Suprapubic skin (tissue), 4 donors: ENCODE data around the gene CYB561D2. TPM values are rescaled to one million over a fixed set of nuclear protein-coding genes. Genes with fewer than 3 reads are reported as not detected.

Experiments
- DNase-seq, 2 donors: peaks; one replicate each; pipeline ENCODE4 v3.0.0-alpha.2; 2019; ENCODE audit warnings: low spot score in 2 of 2
- H3K27ac ChIP-seq: fragments of 200-600 bp; sonication (generic); one replicate; pipeline ENCODE4 v1.5.1; 2019
- H3K27me3 ChIP-seq: fragments of 200-600 bp; sonication (generic); one replicate; pipeline ENCODE4 v1.5.1; 2019
- H3K36me3 ChIP-seq: fragments of 200-600 bp; sonication (generic); one replicate; pipeline ENCODE4 v1.5.1; 2019
- H3K4me1 ChIP-seq: fragments of 200-600 bp; sonication (generic); one replicate; pipeline ENCODE4 v1.5.1; 2019
- H3K4me3 ChIP-seq: fragments of 200-600 bp; sonication (generic); one replicate; pipeline ENCODE4 v1.5.1; 2019; ENCODE audit warnings: mild to moderate bottlenecking
- H3K9me3 ChIP-seq: fragments of 200-600 bp; sonication (generic); one replicate; pipeline ENCODE4 v1.5.1; 2019
- EP300 ChIP-seq: sonication (generic); formaldehyde crosslinking; IDR thresholded peaks from one replicate; pipeline ENCODE4 v1.6.1; 2017; ENCODE audit warnings: antibody characterized with exemption
- POLR2A ChIP-seq, 2 donors: fragments of 450-650 bp; IDR thresholded peaks; one replicate each; pipeline ENCODE4 v1.6.1; 2017; ENCODE audit warnings: antibody characterized with exemption in 2 of 2, mild to moderate bottlenecking in 2 of 2, moderate library complexity in 2 of 2
- POLR2AphosphoS5 ChIP-seq, 3 donors: sonication (generic); formaldehyde crosslinking; IDR thresholded peaks; one replicate each; pipeline ENCODE4 v1.6.1; 2017; ENCODE audit warnings: antibody characterized with exemption in 3 of 3
- WGBS: methylation state at CpG from one replicate; pipeline ENCODE4 v1.1.5; 2018; 5-methylcytosine and 5-hydroxymethylcytosine counted together
- total RNA-seq, 4 donors: library from RNA; depleted of rRNA; stranded (reverse); fragments of >200 nt; gene quantifications; one replicate each; pipeline ENCODE4 v1.1.0, GENCODE V29; 2016
- TF ChIP-seq, protein P1 (sequence below), 2 donors: fragments of 200-600 bp in 1 of 2; fragments of 450-650 bp in 1 of 2; sonication (generic) in 1 of 2; IDR thresholded peaks; one replicate each; pipeline ENCODE4 v1.5.1; 2016 to 2019; ENCODE audit warnings: antibody characterized with exemption in 2 of 2, mild to moderate bottlenecking in 1 of 2, moderate library complexity in 1 of 2

The CYB561D2 gene
- total RNA-seq, 4 donors from 2014 or later = 12.8 to 29.8 (median 17.9) TPM

DNA sequence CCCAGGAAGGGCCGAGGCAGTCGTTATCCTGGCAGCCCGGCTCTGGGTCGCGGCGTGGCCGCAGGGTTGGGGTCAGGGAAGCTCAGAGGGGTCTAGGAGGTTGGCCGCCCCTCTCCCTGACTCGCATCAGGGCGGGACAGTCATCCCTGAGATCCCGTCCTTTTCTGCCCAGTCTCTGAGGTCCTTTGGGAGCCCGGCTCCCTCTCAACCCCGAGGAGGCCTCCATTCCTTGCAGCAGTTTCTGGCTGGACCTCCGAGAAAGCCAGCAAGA lies 28.6 kb upstream of the CYB561D2 start:
- Histone ChIP-seq H3K9me3 (no peaks in the 10 kb centered on the region), H3K27me3 (no peaks in the 10 kb centered on the region), H3K4me1 (peaks cover 84% of the 10 kb centered on the region), H3K4me3 (peak overlapping the region; percentile 93), H3K36me3 (peaks cover 31% of the 10 kb centered on the region), H3K27ac (peak overlapping the region; percentile 96)
- TF ChIP-seq POLR2A (IDR thresholded peaks at IDR 0.05) = no peak
- TF ChIP-seq POLR2AphosphoS5 (IDR thresholded peaks at IDR 0.05) = no peak
- TF ChIP-seq, protein P1, sequence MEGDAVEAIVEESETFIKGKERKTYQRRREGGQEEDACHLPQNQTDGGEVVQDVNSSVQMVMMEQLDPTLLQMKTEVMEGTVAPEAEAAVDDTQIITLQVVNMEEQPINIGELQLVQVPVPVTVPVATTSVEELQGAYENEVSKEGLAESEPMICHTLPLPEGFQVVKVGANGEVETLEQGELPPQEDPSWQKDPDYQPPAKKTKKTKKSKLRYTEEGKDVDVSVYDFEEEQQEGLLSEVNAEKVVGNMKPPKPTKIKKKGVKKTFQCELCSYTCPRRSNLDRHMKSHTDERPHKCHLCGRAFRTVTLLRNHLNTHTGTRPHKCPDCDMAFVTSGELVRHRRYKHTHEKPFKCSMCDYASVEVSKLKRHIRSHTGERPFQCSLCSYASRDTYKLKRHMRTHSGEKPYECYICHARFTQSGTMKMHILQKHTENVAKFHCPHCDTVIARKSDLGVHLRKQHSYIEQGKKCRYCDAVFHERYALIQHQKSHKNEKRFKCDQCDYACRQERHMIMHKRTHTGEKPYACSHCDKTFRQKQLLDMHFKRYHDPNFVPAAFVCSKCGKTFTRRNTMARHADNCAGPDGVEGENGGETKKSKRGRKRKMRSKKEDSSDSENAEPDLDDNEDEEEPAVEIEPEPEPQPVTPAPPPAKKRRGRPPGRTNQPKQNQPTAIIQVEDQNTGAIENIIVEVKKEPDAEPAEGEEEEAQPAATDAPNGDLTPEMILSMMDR (IDR thresholded peaks at IDR 0.05) = no peak
- no peak for TF ChIP-seq EP300
- DNase-seq = no peak
- WGBS = 30% methylated on average over 2 of the region's 14 CpGs

DNA sequence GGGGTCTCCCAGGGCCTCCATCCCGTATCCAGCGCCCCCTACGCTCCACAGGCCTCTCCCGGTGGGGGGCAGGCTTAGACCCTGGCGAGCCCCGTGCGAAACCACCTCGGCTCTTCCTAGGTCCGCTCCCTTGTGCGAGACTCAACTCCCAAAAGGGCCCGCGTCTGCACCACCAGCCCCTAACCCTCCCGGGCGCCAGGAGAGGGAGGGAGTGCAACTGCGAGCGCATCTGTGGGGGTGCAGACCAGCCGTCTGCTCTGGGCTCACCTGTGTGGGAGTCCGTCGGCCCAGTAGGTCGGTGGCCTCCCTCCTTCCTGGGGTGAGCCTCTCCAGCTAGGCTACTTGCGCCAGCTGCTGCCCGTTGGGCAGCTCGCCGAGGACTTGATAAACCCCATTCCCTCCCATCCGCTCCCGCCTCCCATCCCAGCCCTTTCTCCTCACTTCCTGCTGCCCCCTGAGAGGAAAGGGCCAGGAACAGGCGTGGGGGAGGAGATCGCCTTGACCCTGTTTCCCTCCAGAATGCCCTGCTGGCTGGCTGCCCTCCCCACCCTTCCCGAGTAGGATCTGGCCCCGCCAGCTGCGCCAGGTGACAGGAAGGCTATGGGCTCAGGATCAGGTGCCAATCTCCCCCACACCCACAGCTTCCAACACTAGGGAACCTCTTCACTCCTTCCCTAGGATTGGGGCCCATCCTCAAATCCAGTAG lies 28.1 kb upstream of the CYB561D2 start, which contains the start of gene HYAL2:
Gene HYAL2 (minus strand): TSS at position 360 of the 706 bp plus-strand sequence. CDS start 2,256 bp downstream, outside the sequence.
- 44% methylated on average over 16 of the region's 31 CpGs for WGBS
- peaks cover 31% of the 10 kb centered on the region for H3K36me3 ChIP-seq
- no peaks in the 10 kb centered on the region for H3K27me3 ChIP-seq
- DNase-seq = no peak
- TF ChIP-seq EP300 (no peak), POLR2A (IDR thresholded peaks at IDR 0.05) (no peak), POLR2AphosphoS5 (IDR thresholded peaks at IDR 0.05) (peak in 2 of 3 donors; percentile 24 to 30)
- TF ChIP-seq, protein P1 (IDR thresholded peaks at IDR 0.05) = no peak
- peak within 1 kb of the TSS; percentile 93 for H3K4me3 ChIP-seq
- peaks cover 84% of the 10 kb centered on the region for H3K4me1 ChIP-seq
- H3K27ac ChIP-seq = peak within 1 kb of the TSS; percentile 96
- H3K9me3 ChIP-seq = no peaks in the 10 kb centered on the region

DNA sequence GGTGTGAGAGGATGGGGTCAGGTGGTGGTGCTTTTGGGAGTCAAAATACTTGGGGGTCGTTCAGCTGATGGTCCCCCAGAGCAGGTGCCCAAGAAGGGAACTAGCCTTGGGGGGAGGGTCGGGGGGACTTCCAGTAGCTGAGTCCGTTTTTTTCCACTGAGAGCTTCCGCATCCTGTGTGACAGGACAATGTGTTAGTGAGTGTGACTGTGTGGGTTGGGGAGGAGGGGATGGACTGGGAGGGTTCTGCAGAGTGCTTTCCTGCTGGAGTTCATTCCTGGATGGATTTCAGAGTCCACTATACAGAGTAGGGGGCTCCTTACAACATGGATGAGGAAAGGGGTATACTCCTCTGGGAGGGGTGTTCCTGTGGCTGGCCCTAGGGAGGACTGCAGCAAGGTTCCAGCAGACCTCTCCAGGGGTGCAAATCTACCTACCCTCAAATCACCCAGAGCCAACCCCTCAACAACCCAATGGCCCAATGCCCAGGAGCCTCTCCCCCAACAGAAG lies 27.5 kb upstream of the CYB561D2 start:
- no peaks in the 10 kb centered on the region for H3K27me3 ChIP-seq
- H3K36me3 ChIP-seq = peaks cover 27% of the 10 kb centered on the region
- H3K27ac ChIP-seq = peak overlapping the region; percentile 96
- H3K4me1 ChIP-seq = peaks cover 79% of the 10 kb centered on the region
- DNase-seq = no peak
- WGBS = 31% methylated on average over 4 of the region's 4 CpGs
- H3K4me3 ChIP-seq = peak overlapping the region; percentile 93
- no peaks in the 10 kb centered on the region for H3K9me3 ChIP-seq
- no peak for TF ChIP-seq POLR2A (IDR thresholded peaks at IDR 0.05)
- no peak for TF ChIP-seq EP300

DNA sequence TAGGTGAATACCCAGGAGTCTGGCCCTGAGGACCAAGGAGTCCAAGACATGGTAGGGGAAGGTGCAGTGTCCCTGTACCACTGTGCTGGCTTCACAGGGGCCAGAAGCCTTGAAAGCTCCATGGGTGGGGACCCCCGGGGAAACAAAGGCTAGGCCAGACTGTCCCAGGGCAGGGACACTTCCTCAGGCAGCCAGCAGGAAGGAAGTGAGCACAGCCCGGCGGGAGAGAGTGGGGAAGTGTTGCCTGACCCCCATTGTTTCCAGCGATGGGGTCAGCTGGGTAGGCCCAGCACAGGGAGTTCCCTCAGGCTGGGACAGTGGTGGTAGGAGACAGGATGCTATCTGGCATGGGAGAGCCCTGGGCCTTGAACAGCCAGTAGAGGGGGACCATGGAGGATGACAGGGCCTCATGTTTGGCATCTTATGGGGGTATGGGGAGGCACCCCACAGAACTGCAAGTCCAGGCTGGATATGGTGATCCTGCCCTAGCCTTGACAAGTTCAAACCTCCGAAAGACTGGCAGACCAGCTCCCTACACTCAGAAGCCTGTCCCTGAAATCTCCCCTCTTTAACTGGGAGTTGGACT lies 27.0 kb upstream of the CYB561D2 start:
- Histone ChIP-seq H3K9me3 (no peaks in the 10 kb centered on the region), H3K4me3 (no peak overlapping the region), H3K27me3 (no peaks in the 10 kb centered on the region), H3K4me1 (peaks cover 78% of the 10 kb centered on the region), H3K27ac (peak overlapping the region; percentile 96), H3K36me3 (peaks cover 21% of the 10 kb centered on the region)
- DNase-seq = no peak
- 58% methylated on average over 5 of the region's 5 CpGs for WGBS
- TF ChIP-seq POLR2AphosphoS5 (IDR thresholded peaks at IDR 0.05) (peak in 1 of 3 donors; percentile 72), POLR2A (IDR thresholded peaks at IDR 0.05) (no peak), EP300 (no peak)
- TF ChIP-seq, protein P1 (IDR thresholded peaks at IDR 0.05) = no peak

DNA sequence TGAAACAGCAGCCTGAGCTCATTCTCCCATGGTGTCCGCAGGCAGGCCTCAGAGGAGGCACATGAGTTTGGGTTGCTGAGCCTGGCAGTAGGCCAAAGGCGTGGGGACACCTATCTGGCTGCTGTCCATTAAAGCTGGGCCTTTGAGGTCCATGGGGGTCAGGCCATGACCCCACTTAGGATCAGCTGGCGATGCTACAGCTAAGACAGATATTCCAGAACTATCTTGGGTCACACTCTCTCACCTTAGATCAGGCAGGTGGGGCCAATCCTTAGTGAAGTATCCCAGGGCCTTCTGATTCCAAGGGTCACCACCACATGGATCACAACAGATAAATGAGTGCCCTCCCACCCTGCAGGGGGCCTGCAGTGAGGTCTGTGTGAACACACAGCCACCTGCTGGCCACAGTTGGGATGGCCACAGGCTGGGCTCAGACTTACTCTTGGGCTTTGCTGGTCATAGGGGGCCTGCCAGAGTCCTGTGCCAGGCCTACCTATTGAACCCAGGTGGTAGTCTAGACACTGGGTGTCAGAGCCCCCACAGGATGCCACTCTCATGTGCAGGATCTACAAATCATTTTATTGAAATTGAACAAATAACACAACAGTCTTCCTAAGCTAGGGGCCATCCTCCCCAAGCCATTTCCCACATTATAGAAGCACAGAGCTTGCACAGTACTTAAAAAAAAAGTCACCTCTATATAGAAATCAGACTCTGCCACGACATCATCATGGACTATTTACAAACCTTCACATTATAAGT lies 26.1 kb upstream of the CYB561D2 start:
- 12% methylated on average over 1 of the region's 4 CpGs for WGBS
- Histone ChIP-seq H3K4me3 (no peak overlapping the region), H3K27me3 (no peaks in the 10 kb centered on the region), H3K4me1 (peaks cover 74% of the 10 kb centered on the region), H3K36me3 (peaks cover 20% of the 10 kb centered on the region), H3K9me3 (no peaks in the 10 kb centered on the region), H3K27ac (peak overlapping the region; percentile 96)
- peak in 1 of 2 donors; percentile 82 for DNase-seq
- TF ChIP-seq POLR2AphosphoS5 (IDR thresholded peaks at IDR 0.05) (no peak), POLR2A (IDR thresholded peaks at IDR 0.05) (no peak), EP300 (no peak)
- TF ChIP-seq, protein P1 (IDR thresholded peaks at IDR 0.05) = peak; percentile 66 to 89
